GM23338 (cell line): Measurements from ENCODE around the gene CLDN11. TPM values are rescaled to one million over a fixed set of nuclear protein-coding genes. Genes with fewer than 3 reads are reported as not detected.

ENCODE experiments used
- ATAC-seq: fragments of 200-7000 bp; cut with Tn5 transposase; 3 replicates; pipeline ENCODE4 v1.9.1; 2020
- DNase-seq: peaks from one replicate; pipeline ENCODE4 v3.0.0-alpha.2; 2015; ENCODE audit warnings: low spot score
- H2AFZ ChIP-seq: fragments of 200-600 bp; sonication (generic); 2 replicates; pipeline ENCODE4 v1.8.0; 2016; ENCODE audit warnings: antibody characterized with exemption, mild to moderate bottlenecking, moderate library complexity
- H3F3A ChIP-seq: fragments of 200-600 bp; sonication (generic); replicated peaks from 2 replicates; pipeline ENCODE4 v1.8.0; 2017; ENCODE audit warnings: antibody characterized with exemption, mixed run types, low read depth
- H3K27ac ChIP-seq: fragments of 200-600 bp; sonication (generic); 2 replicates; pipeline ENCODE4 v1.6.1; 2016; ENCODE audit warnings: low read depth
- H3K27me3 ChIP-seq: fragments of 200-600 bp; sonication (generic); 2 replicates; pipeline ENCODE4 v1.8.0; 2016; ENCODE audit warnings: mild to moderate bottlenecking, mixed run types, moderate library complexity; ENCODE audit not compliant: insufficient read depth
- H3K36me3 ChIP-seq: fragments of 200-600 bp; sonication (generic); 2 replicates; pipeline ENCODE4 v1.8.0; 2016; ENCODE audit warnings: mild to moderate bottlenecking; ENCODE audit not compliant: insufficient read depth
- H3K4me1 ChIP-seq: fragments of 200-600 bp; sonication (generic); 2 replicates; pipeline ENCODE4 v1.8.0; 2016; ENCODE audit warnings: mild to moderate bottlenecking, moderate library complexity; ENCODE audit not compliant: insufficient read depth
- H3K4me2 ChIP-seq: fragments of 200-600 bp; sonication (generic); 2 replicates; pipeline ENCODE4 v1.7.1; 2017; ENCODE audit warnings: mixed run types
- H3K4me3 ChIP-seq: fragments of 200-600 bp; sonication (generic); 2 replicates; pipeline ENCODE4 v1.6.1; 2016; ENCODE audit warnings: mixed run types
- H3K79me2 ChIP-seq: fragments of 200-600 bp; sonication (generic); replicated peaks from 2 replicates; pipeline ENCODE4 v1.8.0; 2017; ENCODE audit warnings: mild to moderate bottlenecking; ENCODE audit not compliant: insufficient read depth
- H3K9me2 ChIP-seq: fragments of 200-600 bp; sonication (generic); 2 replicates; pipeline ENCODE4 v1.8.0; 2017; ENCODE audit not compliant: insufficient read depth
- H4K20me1 ChIP-seq: fragments of 200-600 bp; sonication (generic); replicated peaks from 2 replicates; pipeline ENCODE4 v1.8.0; 2017; ENCODE audit warnings: mild to moderate bottlenecking; ENCODE audit not compliant: insufficient read depth
- H3K27ac Mint-ChIP-seq: 2 replicates; pipeline ENCODE4 v1.8.0; 2020; ENCODE audit warnings: inconsistent platforms, mild to moderate bottlenecking, moderate library complexity, mixed read lengths
- H3K27me3 Mint-ChIP-seq: 3 replicates; pipeline ENCODE4 v1.8.0; 2022; ENCODE audit warnings: low read depth, mild to moderate bottlenecking, moderate library complexity, mixed read lengths, inconsistent platforms; ENCODE audit not compliant: insufficient read depth, poor library complexity
- H3K36me3 Mint-ChIP-seq: 3 replicates; pipeline ENCODE4 v1.8.0; 2021; ENCODE audit warnings: low read depth, mild to moderate bottlenecking, inconsistent platforms, moderate library complexity, mixed read lengths
- H3K4me1 Mint-ChIP-seq: 3 replicates; pipeline ENCODE4 v1.8.0; 2020; ENCODE audit warnings: mild to moderate bottlenecking, inconsistent platforms, mixed read lengths
- H3K4me3 Mint-ChIP-seq: 3 replicates; pipeline ENCODE4 v1.8.0; 2021; ENCODE audit warnings: moderate library complexity, mild to moderate bottlenecking, inconsistent platforms, mixed read lengths
- H3K9me3 Mint-ChIP-seq: 3 replicates; pipeline ENCODE4 v1.8.0; 2020; ENCODE audit warnings: moderate library complexity, mild to moderate bottlenecking, inconsistent platforms, mixed read lengths
- CREB1 ChIP-seq: fragments of 250-450 bp; sonication (Bioruptor Pico); IDR thresholded peaks from 2 replicates; pipeline ENCODE4 v1.5.0; 2020; ENCODE audit warnings: low read depth, mild to moderate bottlenecking, moderate library complexity
- CTCF ChIP-seq, 2 experiments: fragments of 200-600 bp in 1 of 2; sonication (generic) in 1 of 2; conservative IDR thresholded peaks; 2 replicates each; pipeline versions ENCODE4 v1.5.1 to v1.6.1; 2016 to 2017; ENCODE audit warnings: antibody characterized with exemption in 2 of 2, low read depth in 2 of 2, mild to moderate bottlenecking in 2 of 2, moderate library complexity in 1 of 2
- ETS1 ChIP-seq: IDR thresholded peaks from 2 replicates; pipeline ENCODE4 v1.6.1; 2016; ENCODE audit warnings: antibody characterized with exemption
- EZH2 ChIP-seq: fragments of 200-600 bp; sonication (generic); IDR thresholded peaks from one replicate; pipeline ENCODE4 v1.8.0; 2017; ENCODE audit warnings: antibody characterized with exemption, mild to moderate bottlenecking, low read depth; ENCODE audit not compliant: unreplicated experiment
- EZH2phosphoT487 ChIP-seq: fragments of 200-600 bp; sonication (generic); IDR thresholded peaks from one replicate; pipeline ENCODE4 v1.8.1; 2018; ENCODE audit warnings: antibody characterized with exemption; ENCODE audit not compliant: unreplicated experiment
- JUNB ChIP-seq: IDR thresholded peaks from one replicate; pipeline ENCODE4 v1.6.1; 2016; ENCODE audit warnings: antibody characterized with exemption; ENCODE audit not compliant: unreplicated experiment
- NANOG ChIP-seq: IDR thresholded peaks from 2 replicates; pipeline ENCODE4 v1.6.1; 2016; ENCODE audit warnings: antibody characterized with exemption, borderline replicate concordance
- POLR2AphosphoS5 ChIP-seq: IDR thresholded peaks from 2 replicates; pipeline ENCODE4 v1.6.1; 2016; ENCODE audit warnings: antibody characterized with exemption, low read depth
- REST ChIP-seq: IDR thresholded peaks from one replicate; pipeline ENCODE4 v1.6.1; 2018; ENCODE audit warnings: antibody characterized with exemption; ENCODE audit not compliant: unreplicated experiment
- STAT1 ChIP-seq: IDR thresholded peaks from one replicate; pipeline ENCODE4 v1.6.1; 2016; ENCODE audit warnings: antibody characterized with exemption; ENCODE audit not compliant: unreplicated experiment
- ZNF114 ChIP-seq: fragments of 250-450 bp; sonication (Bioruptor Pico); IDR thresholded peaks from 2 replicates; pipeline ENCODE4 v1.5.0; 2020; ENCODE audit warnings: mild to moderate bottlenecking, moderate library complexity
- ZNF331 ChIP-seq: fragments of 250-450 bp; sonication (Bioruptor Pico); IDR thresholded peaks from 2 replicates; pipeline ENCODE4 v1.5.0; 2020; ENCODE audit warnings: low read depth, mild to moderate bottlenecking, moderate library complexity
- ZNF462 ChIP-seq: fragments of 250-450 bp; sonication (Bioruptor Pico); IDR thresholded peaks from 2 replicates; pipeline ENCODE4 v1.5.0; 2020; ENCODE audit warnings: mild to moderate bottlenecking, moderate library complexity
- polyA plus RNA-seq: library from polyadenylated mRNA; unstranded; fragments of >200 nt; fragmentation: Nextera tagmentation; extraction: Ambion mirVana; gene quantifications from 2 replicates; pipeline ENCODE4 v1.2.1, GENCODE V29; 2016
- total RNA-seq: library from RNA; depleted of rRNA; stranded (reverse); fragments of >200 nt; shearing (Covaris generic); gene quantifications from 2 replicates; pipeline ENCODE4 v1.2.3, GENCODE V29; 2014

Gene CLDN11
- total and polyA plus RNA-seq, 2 experiments from 2014 or later: 5.2 to 8.3 TPM

GRCh38 chr3:170465955-170466354 lies 47.3 kb downstream of the CLDN11 start:
- Histone ChIP-seq H3K9me2 (no peaks in the 10 kb centered on the region), H3F3A (no peaks in the 10 kb centered on the region), H3K27me3 (no peaks in the 10 kb centered on the region), H4K20me1 (no peaks in the 10 kb centered on the region), H3K79me2 (no peaks in the 10 kb centered on the region), H3K27ac (no peak overlapping the region), H3K36me3 (no peaks in the 10 kb centered on the region), H2AFZ (no peak overlapping the region), H3K4me2 (no peak overlapping the region; the same call in 1 of the 2 replicates), H3K4me1 (peaks cover 36% of the 10 kb centered on the region), H3K4me3 (no peak overlapping the region)
- H3K9me3 Mint-ChIP-seq: no peaks in the 10 kb centered on the region
- H3K27me3 Mint-ChIP-seq: no peaks in the 10 kb centered on the region
- no peak overlapping the region for H3K27ac Mint-ChIP-seq
- no peak for TF ChIP-seq EZH2phosphoT487
- no peak for TF ChIP-seq JUNB
- TF ChIP-seq CTCF (conservative IDR thresholded peaks at IDR 0.05; ENCODE audit: low read depth in 2 of 2): no peak
- TF ChIP-seq EZH2: no peak
- TF ChIP-seq ETS1: no peak
- TF ChIP-seq REST: no peak
- no peak for TF ChIP-seq ZNF114 (CRISPR knock-in tag)
- no peak for TF ChIP-seq STAT1
- no peak for TF ChIP-seq ZNF462 (CRISPR knock-in tag)
- TF ChIP-seq ZNF331: no peak
- no peak for TF ChIP-seq CREB1
- TF ChIP-seq POLR2AphosphoS5: no peak
- TF ChIP-seq NANOG: no peak
- peaks cover 39% of the 10 kb centered on the region; the same call in 2 of the 3 replicates for H3K4me1 Mint-ChIP-seq
- peak; percentile 32 for ATAC-seq
- H3K4me3 Mint-ChIP-seq: no peak overlapping the region
- no peaks in the 10 kb centered on the region for H3K36me3 Mint-ChIP-seq
- DNase-seq: peak; percentile 33
